ENCODE measurements around the gene CRYGN.
A peak's percentile ranks its signal among the peaks of the same experiment; 100 is the strongest.

Gene CRYGN

DNA sequence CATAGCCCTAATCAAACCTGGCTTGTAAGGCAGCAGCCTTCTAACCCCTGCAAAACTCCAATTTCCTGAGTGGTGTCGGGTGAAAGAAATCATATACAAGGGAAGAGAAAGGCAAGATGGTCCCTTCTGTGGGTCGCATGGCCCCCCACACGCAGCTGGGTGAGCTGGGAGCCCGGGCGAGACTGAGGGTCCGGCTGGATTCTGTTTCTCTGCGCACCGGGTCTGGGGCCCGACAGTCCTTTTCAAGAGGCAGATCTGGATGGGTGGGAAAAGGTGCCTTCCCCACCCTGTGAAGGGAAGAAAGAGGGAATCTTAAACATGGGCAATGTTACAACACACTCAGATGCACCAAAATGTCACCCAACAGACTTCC lies 48.6 kb downstream of the CRYGN start:
- no peak for DNase-seq (ENCODE audit: low spot score)

DNA sequence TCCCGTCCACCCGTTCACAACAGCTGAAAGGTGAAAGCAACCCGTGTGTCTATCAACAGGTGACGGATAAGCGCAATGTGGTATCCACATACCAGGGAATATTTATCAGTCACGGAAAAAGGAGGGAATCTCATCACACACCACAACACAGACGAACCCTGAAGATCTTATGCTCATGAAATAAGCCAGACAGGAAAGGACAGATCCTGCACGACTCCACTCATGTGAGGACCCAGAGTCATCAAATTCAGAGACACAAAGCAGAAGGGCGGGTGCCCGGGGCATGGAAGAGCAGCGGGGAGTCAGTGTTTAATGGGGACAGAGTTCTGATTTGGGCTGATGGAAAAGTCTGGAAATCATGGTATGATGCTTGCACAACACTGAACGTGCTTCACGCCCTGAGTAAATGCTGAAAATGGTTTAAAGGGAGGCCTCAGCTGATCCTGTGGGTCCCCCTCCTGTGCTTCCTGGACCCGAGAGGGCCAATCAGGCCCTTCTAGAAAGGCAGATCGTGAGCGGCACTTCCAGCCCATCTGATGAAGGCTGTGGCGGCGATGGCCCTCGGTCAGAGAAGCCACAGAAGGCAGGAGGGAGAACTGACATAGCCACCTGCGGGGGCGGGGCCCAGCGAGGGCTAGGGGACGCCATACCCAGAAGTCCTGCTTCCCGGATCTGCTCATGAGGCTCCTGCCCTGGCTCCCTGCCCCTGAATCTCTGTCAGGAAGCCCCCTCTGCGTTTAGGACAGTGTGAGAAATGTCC lies 49.2 kb downstream of the CRYGN start:
- DNase-seq (ENCODE audit: low spot score), result no peak

DNA sequence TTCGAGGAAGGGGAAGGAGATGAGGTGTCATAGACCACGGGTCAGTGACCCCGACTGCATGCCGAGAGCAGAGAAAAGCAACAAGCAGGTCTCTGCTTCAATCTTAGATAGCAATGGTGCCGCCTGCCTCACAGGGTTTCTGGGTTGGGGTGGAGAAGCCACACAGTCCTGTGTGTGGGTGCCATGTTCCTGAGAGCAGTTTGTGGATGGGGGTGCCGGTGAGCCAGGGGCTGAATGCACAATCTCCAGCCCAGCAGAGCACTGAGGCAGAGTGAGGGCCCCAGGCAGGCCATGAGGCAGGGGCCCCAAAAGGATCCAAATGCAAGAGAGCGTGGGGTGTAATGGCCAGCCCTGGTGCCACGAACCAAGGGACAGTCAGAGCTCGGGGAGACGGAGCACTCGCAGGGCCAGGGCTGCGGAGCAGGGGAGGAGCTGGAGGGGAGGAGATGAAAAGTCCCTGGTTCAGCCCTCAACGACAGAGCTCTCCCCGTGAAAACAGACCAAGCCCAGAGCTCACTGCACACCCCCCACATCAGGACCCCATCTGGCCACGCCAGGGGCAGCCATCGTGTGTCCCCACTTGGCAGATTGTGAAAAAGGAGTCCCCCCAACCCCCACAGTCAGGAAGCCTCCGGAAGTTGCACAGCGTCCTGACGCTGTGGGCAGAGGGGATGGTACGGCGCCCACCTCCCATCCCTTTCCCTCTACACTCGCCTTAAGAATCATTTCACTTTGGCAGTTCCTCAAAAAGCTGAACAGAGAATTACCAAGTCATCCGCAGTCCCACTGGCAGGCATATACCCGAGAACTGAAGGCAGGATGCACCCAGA lies 50.0 kb downstream of the CRYGN start:
- DNase-seq (ENCODE audit: low spot score), result no peak

DNA sequence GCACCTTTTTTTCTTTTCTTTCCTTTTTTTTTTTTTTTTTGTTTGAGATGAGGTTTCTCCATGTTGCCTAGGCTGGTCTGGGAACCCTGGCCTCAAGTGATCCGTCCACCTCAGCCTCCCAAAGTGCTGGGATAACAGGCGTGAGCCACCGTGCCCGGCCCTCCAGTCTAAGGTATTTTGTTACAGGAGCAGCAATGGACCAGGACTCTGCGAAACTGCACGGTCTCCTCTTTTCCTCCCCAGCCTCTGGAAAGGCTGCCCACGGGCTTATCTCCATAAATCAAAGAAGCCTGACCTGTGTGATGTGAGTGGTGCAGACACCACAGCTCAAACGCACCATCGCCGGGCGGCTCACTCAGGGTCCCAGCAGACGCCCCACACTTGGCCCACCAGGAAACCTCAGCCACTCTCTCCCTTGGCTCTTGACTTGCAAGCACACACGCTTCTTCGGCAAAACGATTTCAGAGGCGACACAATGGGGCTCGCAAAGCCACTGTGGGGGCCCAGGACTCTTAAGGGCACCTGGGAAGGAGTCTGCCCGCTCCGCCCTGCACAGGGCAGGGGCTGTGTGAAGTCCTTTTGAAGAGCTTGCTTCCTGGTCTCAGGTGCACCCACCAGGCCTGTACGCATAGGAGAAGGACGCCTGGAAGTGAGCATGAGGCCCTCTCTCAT lies 50.7 kb downstream of the CRYGN start:
- no peak for DNase-seq (ENCODE audit: low spot score)

DNA sequence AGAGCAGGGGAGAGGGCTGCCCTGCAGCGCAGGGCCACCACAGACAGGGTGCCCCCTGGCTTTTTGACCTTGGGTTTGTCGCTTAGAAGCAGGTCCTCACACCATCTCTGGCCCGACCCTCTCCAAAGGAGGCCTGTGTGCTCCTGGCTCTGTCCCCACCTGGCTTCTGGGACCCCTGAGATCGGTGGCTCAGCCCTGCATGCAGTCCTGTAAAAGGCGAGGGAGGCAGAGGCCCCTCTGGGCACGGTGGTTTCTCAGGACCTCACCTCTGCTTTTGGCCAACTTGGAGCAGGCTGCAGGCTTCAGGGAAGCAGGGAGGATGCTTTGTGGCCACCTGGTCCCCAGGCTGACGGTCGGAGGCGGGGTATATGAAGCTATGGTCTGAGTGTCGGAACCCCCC lies 51.5 kb downstream of the CRYGN start:
- no peak for DNase-seq (ENCODE audit: low spot score)

DNA sequence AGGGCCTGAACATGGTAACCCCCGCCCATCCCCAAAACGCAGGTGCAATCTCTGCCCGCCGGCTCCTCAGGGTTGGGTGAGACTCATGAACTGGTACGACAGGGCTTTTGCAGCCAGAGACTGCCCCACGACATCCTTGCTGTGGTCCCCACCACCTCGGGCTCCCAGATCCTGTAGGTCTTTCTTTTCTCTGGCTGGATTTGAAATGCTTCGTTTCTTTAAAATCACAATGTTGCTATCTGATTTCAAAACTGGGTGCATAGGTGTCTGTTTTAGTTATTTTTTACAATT lies 52.0 kb downstream of the CRYGN start:
- no peak for DNase-seq (ENCODE audit: low spot score)

DNA sequence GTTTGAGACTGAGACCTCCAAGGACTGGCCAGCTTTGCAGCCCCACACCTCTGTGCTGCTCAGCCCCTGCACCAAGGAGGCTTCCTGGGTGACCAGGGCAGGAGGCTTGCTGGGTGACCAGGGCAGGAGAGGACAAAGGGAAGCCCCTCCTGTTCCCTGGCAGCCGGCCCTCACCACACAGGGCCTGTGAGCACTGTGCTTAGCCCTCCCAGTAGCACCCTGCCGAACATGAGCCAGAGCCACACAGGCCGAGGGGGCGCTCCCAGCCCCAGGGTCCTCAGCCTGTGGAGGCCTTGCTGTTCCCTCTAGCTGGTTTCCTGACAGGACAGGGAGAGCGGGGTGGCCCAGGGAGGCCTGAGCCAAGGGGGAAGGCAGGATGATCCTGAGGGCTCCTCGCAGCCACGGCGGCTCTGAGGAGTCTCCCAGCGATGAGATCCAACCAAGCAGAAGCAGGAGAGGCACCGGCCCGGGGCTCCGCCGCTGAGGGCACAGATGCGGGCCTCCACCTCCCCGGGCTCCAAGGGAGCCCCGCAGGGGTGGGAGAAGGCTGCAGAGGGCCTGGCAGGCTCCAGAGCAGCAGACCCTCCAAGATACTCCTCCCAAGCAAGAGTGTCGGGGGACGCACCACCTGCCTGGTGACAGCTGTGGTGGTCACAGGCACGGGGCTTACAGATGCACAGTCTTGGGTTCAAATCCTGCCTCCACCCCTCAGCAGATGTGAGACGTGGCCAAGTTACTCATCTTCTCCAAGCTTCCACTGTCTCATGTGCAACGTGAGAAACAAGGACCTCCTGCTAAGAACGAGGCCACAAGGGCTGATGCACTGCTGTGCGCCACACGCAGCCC lies 52.6 kb downstream of the CRYGN start:
- DNase-seq (ENCODE audit: low spot score), result no peak

DNA sequence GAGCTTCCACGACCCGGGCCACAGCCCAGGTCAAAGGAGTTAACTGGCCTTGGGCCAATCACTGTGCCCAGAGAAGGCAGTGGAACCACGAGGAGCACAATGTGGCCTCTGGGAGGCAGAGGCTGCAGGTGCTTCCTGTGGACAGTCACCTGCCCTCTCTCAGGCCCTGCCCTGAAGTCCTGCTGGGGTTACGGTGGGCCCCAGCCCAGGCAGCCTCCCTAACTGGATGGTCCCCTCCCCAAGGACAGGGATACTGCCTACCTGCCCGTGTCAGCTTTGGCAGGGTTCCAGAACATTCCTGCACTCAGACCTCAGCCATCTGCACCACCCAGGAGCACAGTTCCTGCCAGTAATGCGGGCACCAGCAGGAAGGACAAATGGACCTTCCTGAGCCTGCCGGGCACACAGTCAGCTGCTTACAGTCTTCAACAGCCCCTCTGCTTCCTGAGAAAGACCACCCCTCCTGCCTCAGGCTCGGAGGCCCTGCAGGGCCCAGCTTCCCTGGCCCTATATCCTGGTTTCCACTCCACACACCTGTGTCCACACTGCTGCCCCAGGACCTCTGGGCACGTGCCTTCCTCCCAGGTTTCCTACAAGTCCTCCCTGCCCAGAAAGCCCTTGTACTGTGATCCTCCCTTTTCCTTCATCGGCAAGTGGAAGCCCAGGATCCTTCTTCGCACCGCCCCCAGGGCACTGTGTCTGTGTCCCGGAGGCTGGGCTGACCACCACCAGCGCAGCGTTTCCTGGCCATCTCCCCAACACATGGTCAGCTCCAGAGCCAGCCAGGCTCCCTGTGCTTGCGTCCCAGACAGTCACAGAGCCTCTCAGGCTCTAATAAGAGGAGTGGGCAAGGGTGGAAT lies 53.4 kb downstream of the CRYGN start:
- no peak for DNase-seq (ENCODE audit: low spot score)

DNA sequence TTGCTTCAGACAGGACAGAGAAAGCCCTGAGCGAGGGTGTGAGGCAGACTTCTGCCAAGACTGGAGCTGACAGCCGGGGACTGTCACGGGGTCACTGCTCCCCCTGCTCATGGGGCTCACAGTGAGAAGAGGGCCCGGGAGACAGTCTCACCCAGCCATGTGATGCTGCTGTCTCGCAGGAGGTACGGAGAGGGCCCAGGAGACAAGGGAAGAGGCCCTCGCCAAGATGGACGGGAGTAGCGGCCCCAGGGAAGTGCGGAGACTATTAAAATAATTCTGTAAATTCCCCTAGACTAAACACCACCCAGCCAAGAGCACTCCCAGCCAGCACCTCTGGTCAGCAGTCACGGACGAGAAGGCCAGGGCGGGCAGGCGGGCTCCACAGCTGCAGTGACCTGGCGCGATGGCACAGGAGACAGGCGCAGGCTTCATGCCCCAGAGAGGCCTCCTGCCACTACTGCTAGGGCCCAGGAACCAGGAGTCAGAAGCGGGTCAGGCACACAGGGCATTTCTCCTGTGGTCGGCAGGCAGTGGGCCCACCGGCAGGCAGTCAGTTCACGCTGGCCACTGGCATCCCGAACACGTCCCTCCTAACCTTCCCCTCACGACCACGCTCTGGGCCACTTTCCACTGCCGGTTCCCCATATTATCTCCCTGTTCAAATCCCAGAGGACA lies 54.2 kb downstream of the CRYGN start:
- no peak for DNase-seq (ENCODE audit: low spot score)

DNA sequence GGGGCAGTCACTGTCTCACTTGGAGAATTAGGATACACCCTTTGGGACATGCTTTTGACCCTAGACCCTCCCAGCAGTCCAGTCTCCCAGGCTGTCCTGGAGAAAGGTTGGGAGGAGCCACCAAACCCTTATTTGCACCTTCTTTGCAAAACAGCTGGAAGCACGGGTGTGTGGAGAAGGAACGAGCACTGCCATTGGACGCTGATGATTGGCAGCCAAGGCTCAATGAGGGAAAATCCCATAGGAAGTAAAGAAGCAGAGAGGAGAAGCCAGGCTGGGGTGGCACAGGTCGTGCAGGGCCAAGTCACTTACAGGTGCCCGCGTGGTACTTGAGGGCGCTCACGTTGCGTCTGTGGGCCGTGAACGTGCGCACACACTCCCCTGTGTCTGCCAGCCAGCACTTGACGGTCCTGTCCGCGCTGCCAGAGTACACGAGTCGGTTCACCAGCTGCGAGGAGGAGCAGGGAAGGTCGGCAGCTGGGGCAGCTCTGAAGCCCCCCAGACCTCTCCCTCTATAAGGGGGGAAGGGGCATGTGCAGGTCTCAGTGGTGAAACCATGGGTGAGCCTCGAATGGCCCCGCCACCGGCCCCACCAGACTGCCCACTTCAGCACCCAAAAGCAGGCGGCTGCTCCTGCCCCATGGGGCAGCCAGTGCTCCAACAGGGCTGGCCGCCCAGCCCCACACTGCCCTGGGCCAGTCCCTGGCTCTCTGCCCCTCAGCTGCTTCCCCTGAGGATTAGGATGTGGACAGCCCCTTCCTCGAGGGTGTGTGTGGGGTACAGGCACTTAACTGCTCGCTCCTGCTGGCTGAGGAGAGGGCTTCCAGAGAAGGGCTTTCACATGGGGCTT lies 54.9 kb downstream of the CRYGN start:
- no peak for DNase-seq (ENCODE audit: low spot score)

DNA sequence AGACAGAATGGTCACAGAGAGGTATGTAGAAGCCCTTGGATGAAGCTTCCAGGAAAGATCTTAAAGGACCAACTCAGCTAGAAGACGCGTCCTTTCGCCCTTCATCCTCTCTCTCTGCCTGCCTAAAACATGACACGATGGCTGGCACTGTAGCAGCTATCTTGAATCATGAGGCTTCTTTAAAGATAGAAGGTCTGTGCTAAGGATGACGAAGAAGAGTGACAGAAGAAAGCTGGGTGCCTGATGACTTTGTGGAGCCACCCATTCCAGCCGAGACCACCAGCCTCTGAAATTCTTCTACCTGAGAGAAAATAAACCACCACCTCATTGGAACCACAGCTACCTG lies 55.6 kb downstream of the CRYGN start:
- no peak for DNase-seq (ENCODE audit: low spot score)

DNA sequence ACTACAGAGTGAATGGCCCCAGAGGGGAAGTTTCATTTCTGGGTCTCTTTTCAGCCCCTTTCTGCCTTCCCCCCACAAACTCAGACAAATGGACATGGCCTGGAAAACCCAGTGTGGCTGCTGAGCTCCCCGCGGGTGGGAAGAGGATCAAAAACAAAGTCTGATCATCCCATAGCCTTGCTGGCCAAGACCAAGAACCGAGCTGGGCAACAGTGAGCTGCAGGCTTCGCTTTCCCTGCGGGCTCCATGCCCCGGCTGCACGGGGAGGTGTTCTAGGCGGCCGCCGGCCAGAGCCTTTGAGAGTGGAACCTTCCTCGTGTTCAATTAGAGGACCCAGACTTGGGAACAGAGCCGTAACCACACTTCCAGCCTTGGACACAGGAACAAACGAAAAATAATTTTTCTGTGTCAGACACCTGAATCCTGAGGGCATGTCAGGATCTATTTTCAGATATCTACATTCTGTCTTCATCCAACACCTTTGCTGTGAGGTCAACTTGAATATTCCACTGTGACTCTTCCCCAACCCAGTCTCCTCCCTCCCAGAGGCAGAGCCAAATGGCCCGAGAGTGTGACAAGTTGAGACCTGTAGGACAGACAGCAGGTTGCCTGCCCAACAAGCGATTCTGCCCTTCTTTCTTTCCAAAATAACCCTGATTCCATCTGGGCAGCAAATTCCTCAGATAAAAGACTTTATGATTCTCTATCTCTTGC lies 56.1 kb downstream of the CRYGN start:
- no peak for DNase-seq (ENCODE audit: low spot score)

DNA sequence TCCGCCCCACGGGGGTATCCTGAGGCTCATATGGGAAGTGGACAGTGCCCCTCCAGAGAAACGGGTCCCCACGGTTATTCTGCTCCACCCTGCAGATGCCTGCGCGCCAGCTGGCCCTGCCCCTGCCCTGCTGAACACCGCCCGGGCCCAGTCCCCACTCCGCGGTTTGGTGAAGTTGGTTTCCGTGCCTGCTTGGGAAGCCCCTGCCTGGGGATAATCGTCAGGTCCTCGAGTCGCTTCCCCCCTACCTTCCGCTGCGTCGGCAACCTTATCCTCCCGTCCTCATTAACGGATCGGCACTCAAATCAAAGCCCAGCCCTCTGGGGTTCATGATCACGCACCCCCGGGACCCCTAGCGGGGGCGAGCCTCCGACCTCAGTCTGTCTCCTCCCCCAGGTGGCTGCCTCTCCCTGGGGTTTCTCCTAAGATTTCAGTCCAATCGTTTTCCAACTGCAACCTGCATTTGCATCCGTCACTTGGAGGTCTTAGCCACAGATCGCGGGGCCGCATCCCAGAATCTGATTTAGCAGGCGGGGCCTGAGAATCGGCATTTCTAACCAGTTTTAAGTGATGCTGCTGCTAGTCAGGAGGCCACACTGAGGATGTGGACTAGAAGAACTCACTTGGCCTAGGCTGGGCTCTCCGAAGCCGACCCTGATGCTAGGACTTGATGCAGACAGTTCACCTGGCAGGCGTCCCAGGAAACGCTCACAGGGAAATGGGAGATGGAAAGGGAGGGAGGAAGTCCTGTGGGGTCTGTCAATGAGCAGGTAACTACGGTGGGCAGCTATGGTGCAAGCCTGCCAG lies 57.7 kb downstream of the CRYGN start:
- DNase-seq (ENCODE audit: low spot score), result no peak

DNA sequence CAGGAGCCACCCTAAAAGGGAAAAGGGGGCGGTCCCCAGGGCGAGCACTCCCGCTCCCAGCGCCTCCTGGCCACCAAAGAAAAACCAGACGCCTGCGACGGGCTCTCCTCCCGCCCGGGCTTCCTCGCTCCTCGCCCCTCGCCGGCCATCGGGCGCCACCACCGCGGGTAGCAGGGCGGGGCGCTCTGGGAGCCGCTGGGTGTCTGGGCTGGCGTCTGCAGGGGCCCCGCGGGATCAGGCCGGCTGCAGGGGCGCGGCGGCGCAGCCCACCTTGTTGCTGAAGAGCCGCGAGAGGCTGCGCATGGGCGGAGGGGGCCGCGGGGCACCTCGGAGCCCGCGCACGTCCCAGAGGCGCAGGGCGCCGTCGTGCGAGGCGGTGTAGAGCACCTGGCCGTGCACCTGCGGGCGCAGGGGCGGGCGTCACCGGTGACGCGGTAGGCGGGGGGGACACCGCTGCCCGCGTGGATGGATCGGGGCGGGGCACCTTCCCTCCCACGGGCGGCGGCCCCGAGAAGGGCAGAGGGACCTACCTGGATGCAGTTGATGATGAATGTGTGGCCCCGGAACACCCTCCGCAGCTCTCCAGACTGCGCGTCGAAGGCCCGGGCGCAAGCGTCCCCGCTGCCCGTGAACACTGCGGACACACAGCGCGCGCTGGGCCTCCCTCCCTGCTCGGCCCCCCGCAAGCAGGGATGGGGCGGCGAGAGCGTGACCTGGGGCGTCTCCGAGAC lies 58.4 kb downstream of the CRYGN start:
- DNase-seq (ENCODE audit: low spot score), result peak; percentile 91

DNA sequence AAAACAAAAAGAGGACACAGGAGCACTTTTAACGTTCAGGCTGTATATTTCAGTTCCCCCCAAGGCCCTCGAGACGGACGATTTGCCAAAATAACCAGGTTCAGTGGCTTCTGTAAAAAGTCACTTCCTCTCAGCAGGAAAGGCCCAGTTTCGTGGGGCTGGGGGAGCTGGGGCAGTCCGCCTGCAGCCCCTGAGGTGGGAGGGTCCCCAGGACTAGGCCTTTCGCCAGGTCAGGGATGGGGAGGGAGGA lies 58.9 kb downstream of the CRYGN start:
- DNase-seq (ENCODE audit: low spot score), result no peak

DNA sequence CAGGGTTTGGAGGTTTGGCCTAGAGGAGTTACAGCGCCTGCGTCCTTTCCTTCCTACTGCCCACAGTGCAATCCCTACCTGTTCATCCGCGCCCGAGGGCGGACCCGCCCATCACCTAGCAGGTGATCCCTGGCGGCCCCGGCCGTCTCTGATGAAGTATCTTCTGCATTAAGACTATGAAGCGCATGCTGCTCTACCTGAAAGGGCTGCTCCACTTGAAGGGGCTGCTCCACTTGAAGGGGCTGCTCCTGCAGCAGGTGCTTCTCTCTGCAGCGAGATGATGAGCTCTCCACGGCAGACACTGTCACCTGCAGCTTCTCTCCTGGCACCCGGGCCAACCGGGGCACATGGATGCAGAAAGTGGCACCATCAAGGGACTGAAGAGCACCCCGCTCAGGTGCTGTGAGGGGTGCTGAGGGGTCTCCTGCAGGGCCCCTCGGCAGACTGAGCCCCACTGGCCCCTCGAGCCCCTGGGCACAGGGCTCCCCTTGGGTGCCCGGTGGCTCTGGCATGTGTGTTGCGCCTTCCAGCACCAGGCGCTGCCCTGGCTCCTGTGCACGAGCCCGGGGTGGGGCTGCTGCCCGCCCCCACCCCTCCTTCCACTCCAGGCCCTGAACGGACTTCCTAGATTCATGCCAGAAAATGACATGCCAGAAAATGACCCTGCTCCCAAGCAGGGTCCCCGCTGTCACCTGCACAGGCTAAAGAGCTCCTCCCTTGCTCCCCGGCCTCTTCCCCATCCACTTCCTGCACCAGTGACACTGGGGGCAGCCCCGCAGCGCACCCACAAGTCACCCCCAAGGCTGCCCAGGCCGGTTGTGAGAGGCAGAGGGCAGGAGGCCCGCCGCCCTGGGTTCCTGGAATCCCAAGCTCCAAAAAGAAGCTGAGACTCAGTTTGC lies 59.5 kb downstream of the CRYGN start:
- DNase-seq (ENCODE audit: low spot score), result no peak

Measured in iPS-NIHi11 (cell line).